ENCODE results near the gene HERPUD1. TPM values are rescaled to one million over a fixed set of nuclear protein-coding genes. Genes with fewer than 3 reads are reported as not detected.

Gene HERPUD1
- total and polyA plus RNA-seq, 2 of the 13 experiments (the other 11 are each of a cell fraction or from before 2014, with no cell fraction given): 96.2 to 323 TPM

DNA sequence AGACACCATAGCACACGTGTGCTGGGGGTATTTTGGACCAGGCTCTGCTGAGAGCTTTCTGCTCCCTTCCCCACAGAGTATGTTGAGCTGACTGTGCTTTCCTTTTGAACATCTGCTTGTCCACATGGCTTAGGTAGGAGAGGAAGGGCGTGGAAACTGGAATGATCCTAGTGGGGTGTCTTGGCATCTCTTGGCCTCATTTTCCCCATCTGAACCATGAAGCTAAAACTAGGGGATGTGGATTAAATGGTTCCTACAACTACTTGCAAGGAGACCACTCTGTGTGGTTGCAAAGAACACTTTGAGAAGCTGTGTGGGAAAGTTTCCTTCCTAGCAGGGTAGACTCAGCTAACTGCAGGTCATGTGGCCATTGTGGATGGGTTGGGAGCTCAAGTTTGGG, 50.8 kb downstream of the HERPUD1 start:
- H3K4me2 ChIP-seq (ENCODE audit: low read depth, low read length): no peak overlapping the region
- H3K36me3 ChIP-seq (replicated peaks in 1 of 2; ENCODE audit: control insufficient read depth in 1 of 2, insufficient read depth in 2 of 2, low read length in 2 of 2): no peaks in the 10 kb centered on the region
- in situ Hi-C loops (cut with HindIII; ENCODE audit: extremely low pct_ligation_motif_present, low pct_unique_long_range_greater_than_20kb) (no loop called here), intact Hi-C loops (cut with micrococcal nuclease; ENCODE audit: unreplicated experiment) (no loop called here)
- H3K27ac ChIP-seq (ENCODE audit: extremely low read length, insufficient read depth, low read length): no peak overlapping the region
- no peak for TF ChIP-seq ZNF12 (CRISPR knock-in tag; IDR thresholded peaks at IDR 0.05)
- no peak for TF ChIP-seq CC2D1A (CRISPR knock-in tag; IDR thresholded peaks at IDR 0.05)
- no peak for TF ChIP-seq SNAI1 (CRISPR knock-in tag; IDR thresholded peaks at IDR 0.05; ENCODE audit: borderline replicate concordance)
- TF ChIP-seq, protein P1, sequence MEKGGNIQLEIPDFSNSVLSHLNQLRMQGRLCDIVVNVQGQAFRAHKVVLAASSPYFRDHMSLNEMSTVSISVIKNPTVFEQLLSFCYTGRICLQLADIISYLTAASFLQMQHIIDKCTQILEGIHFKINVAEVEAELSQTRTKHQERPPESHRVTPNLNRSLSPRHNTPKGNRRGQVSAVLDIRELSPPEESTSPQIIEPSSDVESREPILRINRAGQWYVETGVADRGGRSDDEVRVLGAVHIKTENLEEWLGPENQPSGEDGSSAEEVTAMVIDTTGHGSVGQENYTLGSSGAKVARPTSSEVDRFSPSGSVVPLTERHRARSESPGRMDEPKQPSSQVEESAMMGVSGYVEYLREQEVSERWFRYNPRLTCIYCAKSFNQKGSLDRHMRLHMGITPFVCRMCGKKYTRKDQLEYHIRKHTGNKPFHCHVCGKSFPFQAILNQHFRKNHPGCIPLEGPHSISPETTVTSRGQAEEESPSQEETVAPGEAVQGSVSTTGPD (CRISPR knock-in tag; IDR thresholded peaks at IDR 0.05): no peak
- TF ChIP-seq CAMTA2 (CRISPR knock-in tag; IDR thresholded peaks at IDR 0.05; ENCODE audit: borderline replicate concordance): no peak
- no peak for TF ChIP-seq ZC3H4 (CRISPR knock-in tag; IDR thresholded peaks at IDR 0.05; ENCODE audit: borderline replicate concordance)
- TF ChIP-seq RARG (CRISPR knock-in tag; IDR thresholded peaks at IDR 0.05; ENCODE audit: low read depth): no peak
- TF ChIP-seq ERF (CRISPR knock-in tag; IDR thresholded peaks at IDR 0.05): no peak
- no peak for TF ChIP-seq MXD1 (CRISPR knock-in tag; IDR thresholded peaks at IDR 0.05)
- TF ChIP-seq, protein P2, sequence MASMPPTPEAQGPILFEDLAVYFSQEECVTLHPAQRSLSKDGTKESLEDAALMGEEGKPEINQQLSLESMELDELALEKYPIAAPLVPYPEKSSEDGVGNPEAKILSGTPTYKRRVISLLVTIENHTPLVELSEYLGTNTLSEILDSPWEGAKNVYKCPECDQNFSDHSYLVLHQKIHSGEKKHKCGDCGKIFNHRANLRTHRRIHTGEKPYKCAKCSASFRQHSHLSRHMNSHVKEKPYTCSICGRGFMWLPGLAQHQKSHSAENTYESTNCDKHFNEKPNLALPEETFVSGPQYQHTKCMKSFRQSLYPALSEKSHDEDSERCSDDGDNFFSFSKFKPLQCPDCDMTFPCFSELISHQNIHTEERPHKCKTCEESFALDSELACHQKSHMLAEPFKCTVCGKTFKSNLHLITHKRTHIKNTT (CRISPR knock-in tag; IDR thresholded peaks at IDR 0.05): no peak
- H3K9ac ChIP-seq (ENCODE audit: insufficient read depth, low read depth, low read length): no peak overlapping the region
- WGBS (ENCODE audit: low lambda C conversion rate): 40% methylated on average over 2 of the region's 2 CpGs
- FAIRE-seq (no peak), DNase-seq (ENCODE audit: low spot score) (no peak), ATAC-seq (no peak)
- peaks cover 1 to 20% of the 10 kb centered on the region in 2 experiments; a peak in 3 of 5 replicates for H3K27me3 ChIP-seq (ENCODE audit: control insufficient read depth in 1 of 2, insufficient read depth in 2 of 2, low read length in 2 of 2)
- ChIA-PET CTCF (ENCODE audit: low intra/inter-chr PET ratio, low total read pairs) (interaction anchor here (0.8 kb wide), 1 partner anchor 19 kb away, joined by 3 read pairs; no protein-coding TSS in a partner anchor), POLR2A (interaction anchor here (0.9 to 2.0 kb wide), 3 partner anchors 10 to 203 kb away, joined by 3 to 8 read pairs (median 3); partner anchors contain the start of genes PSME3IP1 and RSPRY1)
- H3K9me3 ChIP-seq (ENCODE audit: low read length): no peaks in the 10 kb centered on the region
- H3K4me3 ChIP-seq (replicated peaks in 1 of 3; ENCODE audit: insufficient read depth in 1 of 3, low read depth in 2 of 3, low read length in 3 of 3): no peak overlapping the region
- H3K79me2 ChIP-seq (ENCODE audit: insufficient read depth, low read length): no peaks in the 10 kb centered on the region
- no peaks in the 10 kb centered on the region for H4K20me1 ChIP-seq (ENCODE audit: insufficient read depth, low read length)
- H3K4me1 ChIP-seq (ENCODE audit: insufficient read depth, low read length): peaks cover 52% of the 10 kb centered on the region
- no TSS peak for BruUV-seq (replicated peaks)
- H2AFZ ChIP-seq (ENCODE audit: low read length): no peak overlapping the region
